Endothelial cell of umbilical vein (primary cell): ENCODE measurements around the gene NUDT2. TPM values are rescaled to one million over a fixed set of nuclear protein-coding genes. Genes with fewer than 3 reads are reported as not detected.

Experiments used
- BruUV-seq: library from RNA; stranded (reverse); fragments of 400-500 nt; replicated peaks from 2 replicates; lab custom pipeline; 2021; lab: Mats Ljungman, UMichigan
- CTCF ChIA-PET: fragments of 300-600, 350-600 bp; sonication (Branson Sonifier 250); formaldehyde crosslinking; loops from one replicate; lab custom pipeline; 2021; ENCODE audit warnings: antibody characterized with exemption, inconsistent platforms; lab: Charles Lee
- POLR2A ChIA-PET: fragments of 300-600, 350-600 bp; sonication (Branson Sonifier 250); formaldehyde crosslinking; loops from one replicate; lab custom pipeline; 2021; ENCODE audit warnings: antibody characterized with exemption, inconsistent platforms; lab: Charles Lee
- DNase-seq: peaks from one replicate; pipeline ENCODE4 v3.0.0-alpha.2; 2011; ENCODE audit warnings: low read depth, low spot score
- FAIRE-seq: peaks from 2 replicates; lab custom pipeline; 2011; peaks lifted over from hg19 to GRCh38; lab: Jason Lieb, UNC
- H2AFZ ChIP-seq: 2 replicates; pipeline ENCODE4 v1.6.0; 2012; ENCODE audit warnings: low read depth, low read length, control low read depth, inconsistent platforms
- H3K27ac ChIP-seq: 2 replicates; pipeline ENCODE4 v1.5.1; 2011; ENCODE audit warnings: low read depth, mild to moderate bottlenecking, control low read depth, low read length, moderate library complexity; ENCODE audit not compliant: insufficient read depth
- H3K27me3 ChIP-seq, 2 experiments: 2 replicates each; pipeline versions ENCODE4 v1.6.0 to v1.6.1; 2011; ENCODE audit warnings: low read length in 2 of 2, mixed read lengths in 1 of 2; ENCODE audit not compliant: control insufficient read depth in 2 of 2, insufficient read depth in 2 of 2
- H3K36me3 ChIP-seq, 2 experiments: 2 replicates in 1 of 2; 3 replicates in 1 of 2; pipeline ENCODE4 v1.5.1; 2011; ENCODE audit warnings: low read length in 2 of 2, mild to moderate bottlenecking in 1 of 2, moderate library complexity in 1 of 2; ENCODE audit not compliant: control insufficient read depth in 2 of 2, insufficient read depth in 2 of 2; ENCODE audit errors: extremely low read depth in 1 of 2
- H3K4me1 ChIP-seq: 3 replicates; pipeline ENCODE4 v1.5.1; 2011; ENCODE audit warnings: mild to moderate bottlenecking, low read length; ENCODE audit not compliant: control insufficient read depth, insufficient read depth; ENCODE audit errors: extremely low read depth
- H3K4me2 ChIP-seq: 2 replicates; pipeline ENCODE4 v1.6.1; 2011; ENCODE audit warnings: low read length, control low read depth, mixed read lengths; ENCODE audit not compliant: insufficient read depth
- H3K4me3 ChIP-seq, 3 experiments: fragments of 200-600 bp in 1 of 3; sonication (generic), shearing (Covaris generic) in 1 of 3; replicated peaks in 1 of 3; 2 replicates each; pipeline ENCODE4 v1.5.1; 2011 to 2016; ENCODE audit warnings: control low read depth in 3 of 3, low read length in 3 of 3, mild to moderate bottlenecking in 2 of 3, inconsistent platforms in 1 of 3, low read depth in 1 of 3, moderate library complexity in 1 of 3; ENCODE audit not compliant: insufficient read depth in 1 of 3
- H3K79me2 ChIP-seq: 2 replicates; pipeline ENCODE4 v1.6.0; 2012; ENCODE audit warnings: low read length, inconsistent platforms; ENCODE audit not compliant: control insufficient read depth, insufficient read depth
- H3K9ac ChIP-seq: replicated peaks from 2 replicates; pipeline ENCODE3; 2011; ENCODE audit warnings: low read length, control low read depth; ENCODE audit not compliant: insufficient read depth; ENCODE audit errors: extremely low read depth
- H3K9me1 ChIP-seq: replicated peaks from 3 replicates; pipeline ENCODE4 v1.6.0; 2011; ENCODE audit warnings: mild to moderate bottlenecking, low read length; ENCODE audit not compliant: control insufficient read depth, insufficient read depth; ENCODE audit errors: extremely low read depth
- H3K9me3 ChIP-seq: replicated peaks from 2 replicates; pipeline ENCODE4 v1.5.1; 2012; ENCODE audit warnings: low read length, inconsistent platforms; ENCODE audit not compliant: control insufficient read depth, insufficient read depth
- H4K20me1 ChIP-seq: replicated peaks from 2 replicates; pipeline ENCODE3; 2011; ENCODE audit warnings: mild to moderate bottlenecking, low read length; ENCODE audit not compliant: control insufficient read depth, insufficient read depth; ENCODE audit errors: extremely low read depth
- EZH2 ChIP-seq: IDR thresholded peaks from 2 replicates; pipeline ENCODE4 v1.6.1; 2012; ENCODE audit warnings: borderline replicate concordance, low read depth, mild to moderate bottlenecking, moderate library complexity, low read length, inconsistent platforms; ENCODE audit not compliant: severe bottlenecking
- FOS ChIP-seq: IDR thresholded peaks from 2 replicates; pipeline ENCODE4 v1.6.1; 2011; ENCODE audit warnings: mild to moderate bottlenecking, low read length, moderate library complexity, borderline replicate concordance; ENCODE audit not compliant: insufficient read depth
- GATA2 ChIP-seq: IDR thresholded peaks from 2 replicates; pipeline ENCODE4 v1.7.0; 2011; ENCODE audit warnings: low read depth, mild to moderate bottlenecking, moderate library complexity, mixed read lengths, low read length; ENCODE audit not compliant: insufficient read length, insufficient read depth
- JUN ChIP-seq: IDR thresholded peaks from 2 replicates; pipeline ENCODE4 v1.6.1; 2011; ENCODE audit warnings: borderline replicate concordance, low read depth; ENCODE audit not compliant: insufficient read length, insufficient read depth
- MAX ChIP-seq: IDR thresholded peaks from 2 replicates; pipeline ENCODE4 v1.6.1; 2011; ENCODE audit not compliant: insufficient read depth, insufficient read length
- MYC ChIP-seq: IDR thresholded peaks from one replicate; pipeline ENCODE4 v1.6.1; 2011; ENCODE audit warnings: mild to moderate bottlenecking, low read depth, low read length
- POLR2A ChIP-seq: IDR thresholded peaks from 2 replicates; pipeline ENCODE4 v1.6.1; 2012; ENCODE audit warnings: low read depth, mild to moderate bottlenecking, control low read depth, low read length
- POLR2AphosphoS5 ChIP-seq: IDR thresholded peaks from 2 replicates; pipeline ENCODE4 v1.6.1; 2012; ENCODE audit warnings: low read depth, mild to moderate bottlenecking, control low read depth, low read length, moderate library complexity; ENCODE audit not compliant: insufficient read depth
- dilution Hi-C: fragments of 300-500 bp; cut with MboI; formaldehyde crosslinking; loops from one replicate; pipeline ENCODE4 v1.15.0; 2019; ENCODE audit warnings: low sequenced_read_pairs; ENCODE audit not compliant: extremely low pct_ligation_motif_present
- intact Hi-C: fragments of 100-400 bp; cut with micrococcal nuclease; formaldehyde crosslinking; loops from one replicate; pipeline ENCODE4 v1.10.0; 2022
- polyA plus RNA-seq, 4 experiments: library from polyadenylated mRNA; depleted of rRNA in 3 of 4; stranded (reverse) in 3 of 4; unstranded in 1 of 4; fragments of >200 nt; gene quantifications; 2 replicates each; pipeline versions ENCODE4 v1.2.1 to v1.2.3, GENCODE V29; 2011 to 2012; ENCODE audit warnings: missing spikeins in 1 of 4
- total RNA-seq: library from RNA; stranded (reverse); gene quantifications from 2 replicates; pipeline ENCODE4 v1.2.3, GENCODE V29; 2021
- TF ChIP-seq, protein P1 (sequence below), 2 donors: IDR thresholded peaks; 1 replicate in 1 of 2; 2 replicates in 1 of 2; pipeline ENCODE4 v1.5.1; 2011; ENCODE audit warnings: low read length in 2 of 2, mild to moderate bottlenecking in 2 of 2, moderate library complexity in 2 of 2, control low read depth in 1 of 2, inconsistent platforms in 1 of 2, low read depth in 1 of 2; ENCODE audit not compliant: insufficient read depth in 1 of 2; ENCODE audit errors: extremely low read depth in 1 of 2

The NUDT2 gene
- total and polyA plus RNA-seq, 2 donors (not counting 3 experiments of a cell fraction or from before 2014, with no cell fraction given): 25.1 to 45.2 TPM

DNA sequence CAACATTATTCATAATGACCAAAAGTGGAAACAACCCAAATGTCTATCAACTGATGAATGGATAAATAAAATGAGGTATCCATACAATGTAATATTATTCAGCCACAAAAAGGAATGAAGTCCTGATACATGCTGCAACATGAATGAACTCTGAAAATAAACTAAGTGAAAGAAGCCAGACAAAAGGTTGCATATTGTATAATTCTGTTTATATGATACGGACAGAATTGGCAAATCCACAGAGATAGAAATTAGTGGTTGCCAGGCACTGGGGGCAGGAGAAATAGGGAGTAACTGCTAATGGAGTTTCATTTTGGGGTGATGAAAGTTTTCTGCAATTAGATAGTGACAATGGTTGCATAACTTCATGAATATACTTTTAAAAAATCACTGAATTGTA lies 47.3 kb upstream of the NUDT2 start:
- Histone ChIP-seq H3K9me3 (no peaks in the 10 kb centered on the region), H3K27ac (no peak overlapping the region), H4K20me1 (no peaks in the 10 kb centered on the region), H3K79me2 (no peaks in the 10 kb centered on the region), H3K4me1 (peaks cover 11% of the 10 kb centered on the region), H2AFZ (no peak overlapping the region), H3K4me2 (no peak overlapping the region), H3K36me3 (no peaks in the 10 kb centered on the region), H3K9me1 (no peaks in the 10 kb centered on the region), H3K27me3 (no peaks in the 10 kb centered on the region), H3K9ac (no peak overlapping the region), H3K4me3 (no peak overlapping the region)
- DNase-seq: no peak
- dilution Hi-C loops: no loop called here
- no peak for FAIRE-seq
- POLR2A ChIA-PET: no interaction called here
- TF ChIP-seq POLR2A: no peak
- no peak for TF ChIP-seq MYC
- TF ChIP-seq FOS: no peak
- TF ChIP-seq GATA2: no peak
- no peak for TF ChIP-seq MAX
- no peak for TF ChIP-seq EZH2
- TF ChIP-seq, protein P1, sequence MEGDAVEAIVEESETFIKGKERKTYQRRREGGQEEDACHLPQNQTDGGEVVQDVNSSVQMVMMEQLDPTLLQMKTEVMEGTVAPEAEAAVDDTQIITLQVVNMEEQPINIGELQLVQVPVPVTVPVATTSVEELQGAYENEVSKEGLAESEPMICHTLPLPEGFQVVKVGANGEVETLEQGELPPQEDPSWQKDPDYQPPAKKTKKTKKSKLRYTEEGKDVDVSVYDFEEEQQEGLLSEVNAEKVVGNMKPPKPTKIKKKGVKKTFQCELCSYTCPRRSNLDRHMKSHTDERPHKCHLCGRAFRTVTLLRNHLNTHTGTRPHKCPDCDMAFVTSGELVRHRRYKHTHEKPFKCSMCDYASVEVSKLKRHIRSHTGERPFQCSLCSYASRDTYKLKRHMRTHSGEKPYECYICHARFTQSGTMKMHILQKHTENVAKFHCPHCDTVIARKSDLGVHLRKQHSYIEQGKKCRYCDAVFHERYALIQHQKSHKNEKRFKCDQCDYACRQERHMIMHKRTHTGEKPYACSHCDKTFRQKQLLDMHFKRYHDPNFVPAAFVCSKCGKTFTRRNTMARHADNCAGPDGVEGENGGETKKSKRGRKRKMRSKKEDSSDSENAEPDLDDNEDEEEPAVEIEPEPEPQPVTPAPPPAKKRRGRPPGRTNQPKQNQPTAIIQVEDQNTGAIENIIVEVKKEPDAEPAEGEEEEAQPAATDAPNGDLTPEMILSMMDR (IDR thresholded peaks at IDR 0.05; ENCODE audit: extremely low read depth in 1 of 2, insufficient read depth in 1 of 2, low read depth in 1 of 2, low read length in 2 of 2): no peak
- TF ChIP-seq JUN: no peak
- no peak for TF ChIP-seq POLR2AphosphoS5
- intact Hi-C loops: no loop called here
- BruUV-seq: no TSS peak
- CTCF ChIA-PET: interaction anchor here (1.1 kb wide), 1 partner anchor 27 kb away, joined by 3 read pairs; no protein-coding TSS in a partner anchor
